Activated CD4-positive, alpha-beta memory T cell treated with anti-CD3 and anti-CD28 coated beads, Interleukin-2, amount 10 ng/mL, durations not matched to agents 7 days and 5 days (primary cell): Measurements from ENCODE around the gene DRICH1. TPM values are rescaled to one million over a fixed set of nuclear protein-coding genes. Genes with fewer than 3 reads are reported as not detected.
A peak's percentile ranks its signal among the peaks of the same experiment; 100 is the strongest.
"Not testable (repeated sequence)": the region's sequence is repeated elsewhere in the genome, so short reads cannot be mapped to it uniquely, and the experiment has no call there.

Experiments used
- CTCF ChIA-PET: fragments of 350-600 bp; sonication (Branson Sonifier 250); formaldehyde crosslinking; loops from one replicate; lab custom pipeline; 2021; ENCODE audit warnings: antibody characterized with exemption, inconsistent platforms; lab: Charles Lee
- POLR2A ChIA-PET: fragments of 350-600 bp; sonication (Branson Sonifier 250); formaldehyde crosslinking; loops from one replicate; lab custom pipeline; 2021; ENCODE audit warnings: antibody characterized with exemption; lab: Charles Lee
- DNase-seq: peaks from one replicate; pipeline ENCODE4 v3.0.0-alpha.2; 2020
- H3K27ac Mint-ChIP-seq: one replicate; pipeline ENCODE4 v1.8.0; 2021; ENCODE audit warnings: mild to moderate bottlenecking, mixed read lengths
- H3K27me3 Mint-ChIP-seq: one replicate; pipeline ENCODE4 v1.8.0; 2021; ENCODE audit warnings: mixed read lengths
- H3K36me3 Mint-ChIP-seq: one replicate; pipeline ENCODE4 v1.8.0; 2021; ENCODE audit warnings: low read depth, mixed read lengths
- H3K4me1 Mint-ChIP-seq: one replicate; pipeline ENCODE4 v1.8.0; 2021; ENCODE audit warnings: mixed read lengths
- H3K4me3 Mint-ChIP-seq: one replicate; pipeline ENCODE4 v1.8.0; 2021; ENCODE audit warnings: mild to moderate bottlenecking, mixed read lengths
- H3K9me3 Mint-ChIP-seq: one replicate; pipeline ENCODE4 v1.8.0; 2021; ENCODE audit warnings: mixed read lengths
- total RNA-seq, 2 experiments: library from RNA; stranded (reverse); gene quantifications; one replicate each; pipeline ENCODE4 v1.2.3, GENCODE V29; 2021

Gene DRICH1
- total RNA-seq, 2 experiments from 2014 or later = 0.38 to 0.48 TPM

- Mint-ChIP-seq H3K27me3 (peaks cover 28% of the 10 kb centered on the region), H3K4me3 (peak within 1 kb of the TSS; percentile 27), H3K9me3 (no peaks in the 10 kb centered on the region), H3K27ac (peak within 1 kb of the TSS; percentile 51), H3K4me1 (peaks cover 16% of the 10 kb centered on the region), H3K36me3 (no peaks in the 10 kb centered on the region)
- no peak for DNase-seq
- ChIA-PET CTCF (interaction anchor here (3.1 kb wide), 1 partner anchor 13 kb away, joined by 16 read pairs; no protein-coding TSS in a partner anchor), POLR2A (interaction anchor here (1.3 kb wide), 1 partner anchor 10 kb away, joined by 3 read pairs; no protein-coding TSS in a partner anchor)
These were observed 52.1 kb downstream of the DRICH1 start, which contains the start of gene IGLL1 for GRCh38 chr22:23579870-23580575. IGLL1 (minus strand) TSS chr22:23580290; CDS start chr22:23580190, 100 bp downstream.

GRCh38 chr22:23579280-23579679, 52.8 kb downstream of the DRICH1 start:
- H3K4me1 Mint-ChIP-seq = peaks cover 16% of the 10 kb centered on the region
- no peak for DNase-seq
- H3K36me3 Mint-ChIP-seq = no peaks in the 10 kb centered on the region
- CTCF ChIA-PET = interaction anchor here (0.8 to 0.9 kb wide), 2 partner anchors 14 to 194 kb away, joined by 3 read pairs; no protein-coding TSS in a partner anchor
- POLR2A ChIA-PET = no interaction called here
- no peaks in the 10 kb centered on the region for H3K9me3 Mint-ChIP-seq
- H3K4me3 Mint-ChIP-seq = no peak overlapping the region
- peaks cover 27% of the 10 kb centered on the region for H3K27me3 Mint-ChIP-seq
- no peak overlapping the region for H3K27ac Mint-ChIP-seq

- H3K27ac Mint-ChIP-seq = no peak overlapping the region
- CTCF ChIA-PET = interaction anchor here (0.9 kb wide), 1 partner anchor 15 kb away, joined by 3 read pairs; no protein-coding TSS in a partner anchor
- no peaks in the 10 kb centered on the region for H3K9me3 Mint-ChIP-seq
These were observed 53.8 kb downstream of the DRICH1 start for GRCh38 chr22:23578306-23578705.

GRCh38 chr22:23576681-23577080, 55.4 kb downstream of the DRICH1 start:
- no peaks in the 10 kb centered on the region for H3K9me3 Mint-ChIP-seq
- no peak overlapping the region for H3K4me3 Mint-ChIP-seq
- POLR2A ChIA-PET = no interaction called here
- peaks cover 27% of the 10 kb centered on the region for H3K27me3 Mint-ChIP-seq
- H3K27ac Mint-ChIP-seq = no peak overlapping the region
- peaks cover 14% of the 10 kb centered on the region for H3K4me1 Mint-ChIP-seq
- no peaks in the 10 kb centered on the region for H3K36me3 Mint-ChIP-seq
- no peak for DNase-seq
- CTCF ChIA-PET = interaction anchor here (0.7 to 1.2 kb wide), 4 partner anchors 15 to 208 kb away, joined by 3 to 4 read pairs (median 3); no protein-coding TSS in a partner anchor

More at GRCh38 chr22:23578306-23578705, 53.8 kb downstream of the DRICH1 start:
- no peak for DNase-seq
- no peaks in the 10 kb centered on the region for H3K36me3 Mint-ChIP-seq
- H3K27me3 Mint-ChIP-seq = peaks cover 27% of the 10 kb centered on the region
- POLR2A ChIA-PET = no interaction called here
- H3K4me1 Mint-ChIP-seq = peaks cover 16% of the 10 kb centered on the region
- H3K4me3 Mint-ChIP-seq = no peak overlapping the region

GRCh38 chr22:23575601-23576000, 56.5 kb downstream of the DRICH1 start:
- H3K4me3 Mint-ChIP-seq = no peak overlapping the region
- peak overlapping the region; percentile 2 for H3K27ac Mint-ChIP-seq
- peaks cover 27% of the 10 kb centered on the region for H3K27me3 Mint-ChIP-seq
- H3K9me3 Mint-ChIP-seq = no peaks in the 10 kb centered on the region
- ChIA-PET POLR2A (no interaction called here), CTCF (no interaction called here)
- peaks cover 4% of the 10 kb centered on the region for H3K4me1 Mint-ChIP-seq
- H3K36me3 Mint-ChIP-seq = no peaks in the 10 kb centered on the region
- DNase-seq = no peak

GRCh38 chr22:23574877-23575276, 57.2 kb downstream of the DRICH1 start:
- H3K4me3 Mint-ChIP-seq = no peak overlapping the region
- H3K9me3 Mint-ChIP-seq = no peaks in the 10 kb centered on the region
- no peak for DNase-seq
- H3K27me3 Mint-ChIP-seq = peaks cover 27% of the 10 kb centered on the region
- POLR2A ChIA-PET = no interaction called here
- no peaks in the 10 kb centered on the region for H3K36me3 Mint-ChIP-seq
- peaks cover 3% of the 10 kb centered on the region for H3K4me1 Mint-ChIP-seq
- no peak overlapping the region for H3K27ac Mint-ChIP-seq
- CTCF ChIA-PET = no interaction called here

- Mint-ChIP-seq H3K9me3 (no peaks in the 10 kb centered on the region), H3K36me3 (no peaks in the 10 kb centered on the region), H3K4me3 (no peak overlapping the region), H3K27me3 (peaks cover 27% of the 10 kb centered on the region), H3K27ac (no peak overlapping the region), H3K4me1 (peaks cover 3% of the 10 kb centered on the region)
- ChIA-PET CTCF (no interaction called here), POLR2A (no interaction called here)
- no peak for DNase-seq
These were observed 57.7 kb downstream of the DRICH1 start for GRCh38 chr22:23574371-23574811.

- CTCF ChIA-PET, H3K36me3 Mint-ChIP-seq: not testable (repeated sequence)
These were observed 58.4 kb downstream of the DRICH1 start for GRCh38 chr22:23573701-23574235.

GRCh38 chr22:23573106-23573505, 59.0 kb downstream of the DRICH1 start:
- H3K9me3 Mint-ChIP-seq, H3K4me3 Mint-ChIP-seq, H3K27ac Mint-ChIP-seq, H3K36me3 Mint-ChIP-seq, DNase-seq, H3K4me1 Mint-ChIP-seq, CTCF ChIA-PET, POLR2A ChIA-PET: not testable (repeated sequence)
- peaks cover 26% of the 10 kb centered on the region for H3K27me3 Mint-ChIP-seq

More at GRCh38 chr22:23573701-23574235, 58.4 kb downstream of the DRICH1 start:
- H3K9me3 Mint-ChIP-seq, POLR2A ChIA-PET, H3K27ac Mint-ChIP-seq, H3K4me1 Mint-ChIP-seq, DNase-seq, H3K4me3 Mint-ChIP-seq: not testable (repeated sequence)
- peaks cover 25% of the 10 kb centered on the region for H3K27me3 Mint-ChIP-seq

GRCh38 chr22:23571486-23571885, 60.6 kb downstream of the DRICH1 start:
- Mint-ChIP-seq H3K27ac (no peak overlapping the region), H3K4me3 (no peak overlapping the region), H3K27me3 (peaks cover 28% of the 10 kb centered on the region), H3K9me3 (no peaks in the 10 kb centered on the region), H3K4me1 (peaks cover 3% of the 10 kb centered on the region), H3K36me3 (no peaks in the 10 kb centered on the region)
- DNase-seq = no peak
- CTCF ChIA-PET = no interaction called here
- POLR2A ChIA-PET = no interaction called here

- H3K4me1 Mint-ChIP-seq = peaks cover 6% of the 10 kb centered on the region
- H3K9me3 Mint-ChIP-seq = no peaks in the 10 kb centered on the region
- H3K27me3 Mint-ChIP-seq = peaks cover 26% of the 10 kb centered on the region
- ChIA-PET POLR2A (no interaction called here), CTCF (no interaction called here)
- H3K4me3 Mint-ChIP-seq = no peak overlapping the region
- no peak for DNase-seq
- no peaks in the 10 kb centered on the region for H3K36me3 Mint-ChIP-seq
- H3K27ac Mint-ChIP-seq = no peak overlapping the region
These were observed 61.4 kb downstream of the DRICH1 start for GRCh38 chr22:23570681-23571080.

- no peaks in the 10 kb centered on the region for H3K9me3 Mint-ChIP-seq
- H3K27me3 Mint-ChIP-seq = peaks cover 27% of the 10 kb centered on the region
- POLR2A ChIA-PET = no interaction called here
- no peak overlapping the region for H3K4me3 Mint-ChIP-seq
- no peak for DNase-seq
- no peaks in the 10 kb centered on the region for H3K36me3 Mint-ChIP-seq
- no peak overlapping the region for H3K27ac Mint-ChIP-seq
- H3K4me1 Mint-ChIP-seq = peaks cover 10% of the 10 kb centered on the region
- CTCF ChIA-PET = interaction anchor here (1.2 kb wide), 1 partner anchor 30 kb away, joined by 3 read pairs; no protein-coding TSS in a partner anchor
These were observed 62.4 kb downstream of the DRICH1 start for GRCh38 chr22:23569716-23570115.

- Mint-ChIP-seq H3K36me3 (no peaks in the 10 kb centered on the region), H3K4me3 (no peak overlapping the region), H3K4me1 (peaks cover 10% of the 10 kb centered on the region), H3K9me3 (no peaks in the 10 kb centered on the region), H3K27ac (no peak overlapping the region), H3K27me3 (peaks cover 30% of the 10 kb centered on the region)
- ChIA-PET CTCF (interaction anchor here (1.2 kb wide), 1 partner anchor 30 kb away, joined by 3 read pairs; no protein-coding TSS in a partner anchor), POLR2A (no interaction called here)
- no peak for DNase-seq
These were observed 62.8 kb downstream of the DRICH1 start for GRCh38 chr22:23569291-23569690.
